Transverse colon (tissue), 4 donors: ENCODE data around the gene TNFRSF12A.

ENCODE experiments used
- EP300 ChIP-seq: sonication (generic); formaldehyde crosslinking; IDR thresholded peaks from one replicate; pipeline ENCODE4 v1.6.1; 2017; ENCODE audit warnings: antibody characterized with exemption, low read depth
- POLR2AphosphoS5 ChIP-seq, 3 donors: sonication (generic); formaldehyde crosslinking; IDR thresholded peaks; one replicate each; pipeline ENCODE4 v1.6.1; 2016; ENCODE audit warnings: antibody characterized with exemption in 3 of 3
- TF ChIP-seq, protein P1 (sequence below), 5 experiments: fragments of 200-600 bp in 3 of 5; fragments of 450-650 bp in 2 of 5; sonication (generic) in 3 of 5; IDR thresholded peaks; 1 replicate in 2 of 5; 2 replicates in 3 of 5; pipeline ENCODE4 v1.5.1; 2016 to 2017; ENCODE audit warnings: antibody characterized with exemption in 5 of 5, inconsistent platforms in 3 of 5, mild to moderate bottlenecking in 2 of 5, moderate library complexity in 1 of 5

- TF ChIP-seq, protein P1, sequence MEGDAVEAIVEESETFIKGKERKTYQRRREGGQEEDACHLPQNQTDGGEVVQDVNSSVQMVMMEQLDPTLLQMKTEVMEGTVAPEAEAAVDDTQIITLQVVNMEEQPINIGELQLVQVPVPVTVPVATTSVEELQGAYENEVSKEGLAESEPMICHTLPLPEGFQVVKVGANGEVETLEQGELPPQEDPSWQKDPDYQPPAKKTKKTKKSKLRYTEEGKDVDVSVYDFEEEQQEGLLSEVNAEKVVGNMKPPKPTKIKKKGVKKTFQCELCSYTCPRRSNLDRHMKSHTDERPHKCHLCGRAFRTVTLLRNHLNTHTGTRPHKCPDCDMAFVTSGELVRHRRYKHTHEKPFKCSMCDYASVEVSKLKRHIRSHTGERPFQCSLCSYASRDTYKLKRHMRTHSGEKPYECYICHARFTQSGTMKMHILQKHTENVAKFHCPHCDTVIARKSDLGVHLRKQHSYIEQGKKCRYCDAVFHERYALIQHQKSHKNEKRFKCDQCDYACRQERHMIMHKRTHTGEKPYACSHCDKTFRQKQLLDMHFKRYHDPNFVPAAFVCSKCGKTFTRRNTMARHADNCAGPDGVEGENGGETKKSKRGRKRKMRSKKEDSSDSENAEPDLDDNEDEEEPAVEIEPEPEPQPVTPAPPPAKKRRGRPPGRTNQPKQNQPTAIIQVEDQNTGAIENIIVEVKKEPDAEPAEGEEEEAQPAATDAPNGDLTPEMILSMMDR (IDR thresholded peaks at IDR 0.05): no peak
- peak in 1 of 3 donors; percentile 30 for TF ChIP-seq POLR2AphosphoS5 (IDR thresholded peaks at IDR 0.05)
- TF ChIP-seq EP300: no peak
Observed at GRCh38 chr16:3035972-3036725, 16.0 kb downstream of the TNFRSF12A start.
